NCI-H1436 (cell line): ENCODE results near the gene FLRT1.
"Not testable (repeated sequence)": the region's sequence is repeated elsewhere in the genome, so short reads cannot be mapped to it uniquely, and the experiment has no call there.

ENCODE experiments used
- DNase-seq: peaks from one replicate; lab custom pipeline; 2025; lab: John Stamatoyannopoulos, UW

FLRT1 gene

GRCh38 chr11:64025205-64025604, 10.5 kb upstream of the FLRT1 start:
- no peak for DNase-seq

DNA sequence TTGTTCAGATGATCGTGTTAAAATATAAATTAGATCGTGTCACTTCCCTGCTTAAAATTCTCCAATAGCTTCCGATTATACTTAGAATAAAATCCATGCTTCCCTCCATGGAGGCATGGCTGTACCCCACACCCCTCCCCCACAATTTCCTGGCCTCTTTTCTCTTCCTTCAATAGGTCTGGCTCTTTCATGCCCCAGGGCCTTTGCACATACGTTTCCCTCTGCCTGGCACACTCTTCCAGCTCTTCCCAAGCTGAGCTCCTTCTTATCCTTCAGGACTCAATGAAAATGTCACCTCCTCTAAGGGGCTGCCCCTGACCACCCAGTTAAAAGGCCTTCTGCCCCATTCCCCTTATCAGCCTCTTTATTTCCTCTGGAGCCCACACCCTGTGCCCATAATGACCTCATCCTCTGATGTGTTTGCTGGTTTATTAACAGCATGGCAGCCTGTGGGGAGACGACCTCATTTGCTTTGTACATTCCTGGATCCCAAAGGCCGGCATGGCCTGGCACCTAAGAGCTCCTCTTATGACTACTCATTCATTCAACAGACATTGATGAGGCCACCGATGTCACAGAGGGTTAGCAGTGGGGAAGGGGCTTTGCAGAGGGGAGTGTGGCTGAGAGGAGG, 9.0 kb upstream of the FLRT1 start:
- no peak for DNase-seq

DNA sequence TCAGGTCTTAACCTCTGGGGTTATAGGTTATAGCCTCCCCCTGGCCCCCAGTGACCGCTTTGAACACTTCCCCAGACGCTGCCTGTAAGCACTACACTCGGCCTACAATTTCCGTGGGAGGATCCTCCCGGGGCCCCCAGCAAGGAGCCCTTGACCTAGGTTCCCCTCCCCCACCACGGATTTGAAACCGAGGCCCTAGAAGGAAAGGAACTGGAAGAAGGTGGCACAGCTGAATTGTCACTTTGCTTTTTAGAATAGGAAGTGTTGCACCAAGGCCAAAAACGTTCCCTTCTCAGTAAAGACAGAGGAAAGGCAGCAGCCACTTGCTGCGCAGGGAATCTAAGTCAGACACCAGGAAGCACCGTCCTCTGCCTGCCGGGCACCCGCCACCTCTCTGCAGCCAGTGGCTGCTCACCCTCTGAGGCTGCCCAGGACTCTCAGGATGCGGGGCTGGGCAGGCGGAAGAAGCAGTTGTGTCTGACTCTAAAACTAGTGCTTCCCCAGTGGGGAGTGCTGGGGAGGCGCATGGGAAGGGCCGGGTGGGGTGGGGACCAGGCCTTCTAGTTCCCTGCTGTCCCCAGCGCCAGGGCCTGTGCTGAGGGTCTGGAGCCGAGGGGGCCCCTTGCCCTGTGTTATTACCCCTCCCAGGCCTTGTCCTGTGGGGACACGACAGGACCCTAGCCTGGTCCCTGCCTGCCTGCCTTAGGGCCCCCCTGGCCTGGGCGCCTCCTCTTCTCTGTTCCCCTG, 7.9 kb upstream of the FLRT1 start:
- DNase-seq = no peak

DNA sequence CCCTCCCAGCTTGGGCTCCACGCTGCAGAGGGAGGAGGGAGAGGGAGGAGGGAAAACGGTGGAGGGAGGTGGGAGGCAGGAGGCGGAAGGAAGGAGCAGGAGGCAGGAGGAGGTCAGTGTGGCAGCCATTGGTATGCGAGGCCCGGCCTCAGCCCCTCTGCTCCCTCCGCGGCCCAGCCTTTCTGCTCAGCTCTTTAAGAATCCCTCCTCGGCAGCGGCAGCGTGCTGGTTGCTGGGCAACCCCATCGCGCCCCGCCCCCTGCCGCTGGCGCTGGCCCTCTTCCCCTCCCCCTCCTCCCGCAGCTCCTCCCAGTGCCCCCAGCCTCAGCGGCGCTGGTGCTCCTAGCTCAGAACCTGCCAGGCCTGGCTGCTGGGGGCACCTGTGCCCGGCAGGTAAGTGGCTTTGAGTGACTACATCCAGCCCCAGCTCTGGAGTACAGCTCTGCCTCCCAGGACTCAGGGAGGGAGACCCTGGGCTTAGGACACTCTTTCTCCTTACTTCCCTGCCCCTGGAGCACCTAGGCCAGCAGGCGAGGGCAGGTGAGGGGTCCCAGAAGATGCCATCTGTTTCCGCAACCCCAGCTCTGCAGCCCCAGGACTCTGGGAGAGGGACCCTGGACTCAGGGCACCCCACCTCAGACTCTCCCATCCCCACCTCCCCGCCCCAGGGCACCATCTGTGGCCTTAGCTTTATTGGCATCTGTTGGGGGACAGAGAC, 7.2 kb upstream of the FLRT1 start:
- DNase-seq = peak; percentile 64

GRCh38 chr11:64029773-64030172, 6.0 kb upstream of the FLRT1 start:
- DNase-seq = no peak

GRCh38 chr11:64031001-64031400, 4.7 kb upstream of the FLRT1 start:
- DNase-seq = no peak

DNA sequence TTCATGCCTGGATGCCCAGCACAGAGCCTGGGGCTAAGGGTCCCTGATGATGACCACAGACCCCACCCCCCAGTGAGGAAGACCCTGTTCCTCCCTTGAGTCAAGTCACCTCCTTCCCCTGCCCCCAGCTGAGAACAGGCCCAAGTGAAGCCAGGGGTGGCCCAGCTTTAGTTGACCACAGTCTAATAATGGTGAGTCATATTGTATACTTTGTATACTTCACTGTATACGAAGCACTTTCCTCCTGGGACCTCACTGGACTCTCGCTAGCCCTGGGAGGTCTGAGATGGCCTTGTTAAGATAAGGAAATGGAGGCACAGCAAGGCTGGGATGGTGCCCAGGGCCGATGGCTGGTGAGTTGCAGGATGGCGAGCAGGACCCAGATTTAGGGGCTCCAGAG, 3.7 kb upstream of the FLRT1 start:
- DNase-seq = no peak

- no peak for DNase-seq
Observed at GRCh38 chr11:64034411-64034811, 1.3 kb upstream of the FLRT1 start.

GRCh38 chr11:64035081-64035524, 628 bp upstream of the FLRT1 start:
- DNase-seq = no peak

GRCh38 chr11:64036087-64037026, 626 bp downstream of the FLRT1 start:
- DNase-seq = no peak

DNA sequence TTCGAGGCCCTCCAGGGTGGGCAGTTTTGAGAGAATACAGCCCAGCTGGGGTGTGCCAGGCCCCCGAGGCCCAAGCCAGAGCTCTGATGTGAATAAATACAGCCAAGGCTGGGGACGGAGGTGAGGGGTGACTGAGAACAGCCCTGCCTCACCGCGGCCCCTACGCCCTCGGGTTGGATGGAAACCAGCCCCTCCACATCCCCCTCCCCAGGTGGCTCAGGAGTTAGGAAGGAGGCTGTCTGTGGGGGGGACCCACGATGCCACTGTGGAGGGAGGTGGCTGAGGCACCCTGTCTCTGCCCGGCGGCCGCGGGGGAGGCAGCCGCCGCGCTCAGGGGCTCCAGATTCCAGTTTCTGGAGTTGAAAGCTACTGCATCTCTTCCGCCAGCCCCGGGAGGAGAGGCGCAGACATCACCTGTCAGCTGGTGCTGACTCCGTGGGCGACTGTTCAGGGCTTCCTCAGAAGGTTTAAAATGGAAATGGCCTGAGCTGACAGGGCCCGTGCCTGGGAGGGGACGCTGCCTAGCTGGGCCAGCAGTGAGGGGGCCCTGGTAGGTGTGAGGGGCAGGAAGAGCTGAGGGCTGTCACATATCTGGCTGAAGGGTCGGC, 1.4 kb downstream of the FLRT1 start:
- no peak for DNase-seq

- no peak for DNase-seq
Observed at GRCh38 chr11:64038500-64038899, 2.8 kb downstream of the FLRT1 start.

GRCh38 chr11:64039012-64039665, 3.4 kb downstream of the FLRT1 start:
- DNase-seq = no peak

- DNase-seq = no peak
Observed at GRCh38 chr11:64040684-64041322, 5.1 kb downstream of the FLRT1 start.

- DNase-seq = no peak
Observed at GRCh38 chr11:64041846-64042245, 6.1 kb downstream of the FLRT1 start.

GRCh38 chr11:64042301-64042700, 6.6 kb downstream of the FLRT1 start:
- DNase-seq = no peak

DNA sequence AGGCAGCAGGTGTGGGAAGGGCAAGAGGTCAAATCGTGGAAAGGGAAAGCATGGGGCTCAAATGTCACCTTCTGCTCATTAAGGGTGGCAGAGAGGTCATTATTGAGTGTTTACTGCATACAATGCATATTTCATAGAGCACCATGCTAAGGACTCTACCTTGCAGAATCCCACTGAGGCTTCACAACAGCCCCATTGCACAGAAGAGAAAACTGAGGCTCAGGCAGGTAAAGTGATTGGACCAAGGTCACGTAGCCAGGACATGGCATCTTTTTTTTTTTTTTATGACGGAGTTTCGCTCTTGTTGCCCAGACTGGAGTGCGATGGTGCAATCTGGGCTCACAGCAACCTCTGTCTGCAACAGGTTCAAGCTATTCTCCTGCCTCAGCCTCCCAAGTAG, 7.8 kb downstream of the FLRT1 start:
- DNase-seq = no peak

- DNase-seq = peak; percentile 19
Observed at GRCh38 chr11:64044730-64045393, 9.1 kb downstream of the FLRT1 start.

GRCh38 chr11:64045700-64046099, 10.0 kb downstream of the FLRT1 start:
- no peak for DNase-seq

DNA sequence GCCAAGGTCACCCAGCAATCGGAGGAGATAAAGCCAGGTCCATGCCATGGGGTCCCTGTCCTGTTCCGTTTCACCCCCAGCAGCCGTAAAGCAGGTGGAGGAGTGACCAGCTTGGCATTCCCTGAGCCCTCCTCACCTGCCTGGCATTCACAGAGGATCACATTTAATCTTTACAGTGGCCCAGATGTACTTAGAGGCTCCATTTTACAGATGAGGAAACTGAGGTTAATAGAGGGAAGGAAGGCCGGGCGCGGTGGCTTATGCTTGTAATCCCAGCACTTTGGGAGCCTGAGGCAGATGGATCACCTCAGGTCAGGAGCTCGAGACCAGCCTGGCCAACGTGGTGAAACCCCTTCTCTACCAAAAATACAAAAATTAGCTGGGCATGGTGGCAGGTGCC, 11.6 kb downstream of the FLRT1 start:
- DNase-seq = not testable (repeated sequence)
